HG03025 (cell line): ENCODE data around the gene PGRMC2.
A peak's percentile ranks its signal among the peaks of the same experiment; 100 is the strongest.

Experiments
- ATAC-seq: cut with Tn5 transposase; IDR thresholded peaks from one replicate; pipeline ENCODE4 v1.9.1; 2021; ENCODE audit warnings: mild to moderate bottlenecking, moderate library complexity; ENCODE audit not compliant: unreplicated experiment, low FRiP score

The PGRMC2 gene

DNA sequence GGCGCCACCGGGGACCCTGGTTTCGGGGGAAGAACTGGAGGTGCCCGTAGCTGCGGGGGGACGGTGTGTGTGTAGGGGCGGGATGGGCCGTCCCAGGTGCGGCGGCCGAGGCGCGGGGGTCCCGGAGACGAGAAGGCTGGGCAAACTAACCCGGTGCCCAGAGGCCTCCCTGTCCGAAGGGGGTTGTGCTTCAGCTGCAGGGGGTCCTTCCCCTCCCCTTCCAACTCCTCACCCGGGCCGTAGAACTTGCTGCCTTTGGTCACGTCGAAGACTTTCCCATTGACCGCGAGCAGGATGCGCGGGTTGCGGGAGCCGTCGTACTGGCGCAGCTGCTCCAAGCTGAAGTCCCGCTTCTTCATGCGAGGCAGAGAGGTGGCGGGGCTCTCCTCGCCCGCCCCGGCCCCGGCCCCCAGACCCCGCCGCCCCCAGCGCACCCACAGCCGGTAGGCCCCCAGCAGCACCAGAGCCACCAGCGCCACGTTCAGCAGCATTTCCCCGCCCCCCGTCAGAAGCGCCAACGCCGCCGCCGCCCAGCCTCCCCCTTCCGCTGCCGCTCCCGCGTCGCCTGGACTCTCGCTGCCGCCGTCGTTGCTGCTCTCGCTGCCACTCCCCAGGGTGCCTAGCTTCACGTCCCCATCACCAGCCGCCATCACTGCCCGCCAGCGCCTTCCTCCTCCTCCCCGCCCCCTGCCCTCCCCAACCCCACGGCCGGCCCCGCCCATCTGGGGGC lies at the start of gene PGRMC2:
TSS of gene PGRMC2 (minus strand) at position 673 of the 730 bp plus-strand sequence. CDS start at position 650, 23 bp downstream.
- ATAC-seq = peak; percentile 8

DNA sequence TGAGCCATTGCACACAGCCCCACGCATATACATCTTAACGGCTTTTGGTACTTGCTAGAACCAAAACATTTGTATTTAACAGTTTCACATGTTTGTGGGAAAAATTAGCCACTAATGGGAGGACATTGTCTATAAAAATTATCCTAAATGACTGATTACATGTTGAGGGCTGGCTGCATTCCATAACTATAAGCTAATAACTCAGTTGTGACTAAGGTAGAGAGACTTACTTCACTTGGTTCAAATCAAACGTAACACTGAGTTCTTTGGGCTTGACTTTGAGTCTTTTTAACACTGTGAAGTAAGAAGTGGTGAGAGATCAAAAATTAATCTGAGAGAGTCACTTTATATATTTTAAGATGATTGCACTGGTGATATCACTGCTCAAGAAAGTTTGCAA lies 47.9 kb upstream of the PGRMC2 start:
- no peak for ATAC-seq

- no peak for ATAC-seq
Observed at GRCh38 chr4:128334256-128334655, 46.6 kb upstream of the PGRMC2 start.

DNA sequence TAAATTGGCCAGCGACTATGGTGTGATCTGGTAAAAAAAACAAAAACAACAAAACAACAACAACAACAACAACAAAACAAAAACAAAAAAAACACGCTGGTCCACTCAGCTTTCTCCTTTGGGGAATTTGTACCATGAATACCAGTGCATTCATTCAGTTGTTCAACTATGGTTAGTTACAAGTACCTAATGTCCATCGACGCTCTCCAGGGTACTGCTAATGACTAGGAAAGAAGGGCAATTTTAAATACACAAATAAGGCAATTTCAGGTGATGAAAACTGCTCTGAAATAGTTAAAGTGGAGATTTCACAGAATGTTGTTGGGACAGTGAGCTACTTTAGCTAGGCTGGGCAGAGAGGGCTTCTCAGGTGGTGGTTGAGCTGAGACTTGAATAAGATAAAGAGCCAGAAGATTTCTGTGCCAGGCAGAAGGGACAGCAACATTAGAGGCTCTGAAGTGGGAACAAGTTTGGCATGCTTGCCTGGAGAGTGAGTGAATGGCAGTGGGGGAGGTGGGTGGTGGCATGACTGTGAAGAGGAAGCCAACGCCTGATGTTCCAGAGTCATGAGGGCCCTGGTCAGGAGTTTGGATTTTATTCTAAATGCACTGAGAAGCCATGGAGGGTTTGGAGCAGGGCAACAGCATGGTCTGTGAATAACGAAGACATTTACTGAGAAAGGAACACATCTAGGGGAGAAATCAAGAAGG lies 45.9 kb upstream of the PGRMC2 start:
- no peak for ATAC-seq

GRCh38 chr4:128332081-128332480 lies 44.5 kb upstream of the PGRMC2 start:
- no peak for ATAC-seq

GRCh38 chr4:128329638-128330037 lies 42.0 kb upstream of the PGRMC2 start:
- no peak for ATAC-seq

DNA sequence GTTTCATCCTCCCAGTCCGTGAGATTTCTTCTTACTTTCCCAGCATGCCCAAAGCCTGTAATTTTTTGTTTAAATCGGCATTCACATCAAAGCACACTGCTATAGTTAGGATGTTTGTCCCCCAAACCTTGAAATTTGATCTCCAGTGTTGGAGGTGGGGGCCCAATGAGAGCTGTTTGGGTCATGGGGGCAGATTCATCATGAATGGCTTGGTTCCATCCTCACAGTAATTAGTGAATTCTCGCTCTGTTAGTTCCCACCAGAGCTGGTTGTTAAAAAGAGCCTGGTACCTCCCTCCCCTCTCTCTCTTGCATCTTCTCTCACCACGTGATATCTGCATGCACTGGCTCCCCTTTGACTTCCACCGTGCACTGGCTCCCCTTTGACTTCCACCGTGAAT lies 40.5 kb upstream of the PGRMC2 start:
- no peak for ATAC-seq

- no peak for ATAC-seq
Observed at GRCh38 chr4:128323401-128323800, 35.8 kb upstream of the PGRMC2 start.

- ATAC-seq = no peak
Observed at GRCh38 chr4:128322986-128323385, 35.4 kb upstream of the PGRMC2 start.

DNA sequence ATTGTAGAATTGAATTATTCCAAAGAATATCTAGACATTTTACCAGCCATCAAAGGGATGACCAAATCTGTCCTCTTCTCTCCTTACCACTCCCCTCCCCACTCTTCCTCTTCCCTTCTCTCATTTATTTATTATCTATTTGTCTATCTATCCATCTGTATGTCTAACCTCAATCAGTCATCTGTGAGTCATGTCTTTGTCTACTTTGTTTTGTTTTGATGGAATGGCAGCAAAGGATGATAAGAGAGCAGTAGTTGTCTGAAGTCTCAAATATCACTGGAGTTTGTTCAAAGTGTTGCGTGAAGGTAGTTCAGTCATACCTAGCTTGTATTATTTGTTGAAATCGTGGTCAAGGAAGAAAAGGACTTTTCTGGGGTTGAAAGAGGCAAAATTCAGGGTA lies 34.7 kb upstream of the PGRMC2 start:
- ATAC-seq = no peak

DNA sequence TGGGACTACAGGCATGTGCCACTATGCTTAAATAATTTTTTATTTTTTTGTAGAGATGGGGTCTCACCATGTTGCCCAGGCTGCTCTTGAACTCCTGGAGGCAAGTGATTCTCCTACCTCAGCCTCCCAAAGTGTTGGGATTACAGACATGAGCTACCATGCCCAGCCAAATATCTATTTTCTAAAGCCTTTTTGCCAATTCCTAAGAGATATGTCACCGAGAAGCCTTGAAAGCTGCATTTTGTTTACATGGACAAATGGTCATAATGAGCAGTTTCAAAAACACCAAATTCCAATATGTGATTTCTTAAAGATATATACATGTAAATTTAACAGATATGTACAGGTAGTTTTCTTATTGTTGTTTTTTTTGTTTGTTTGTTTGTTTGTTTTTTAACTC lies 33.0 kb upstream of the PGRMC2 start:
- ATAC-seq = no peak

DNA sequence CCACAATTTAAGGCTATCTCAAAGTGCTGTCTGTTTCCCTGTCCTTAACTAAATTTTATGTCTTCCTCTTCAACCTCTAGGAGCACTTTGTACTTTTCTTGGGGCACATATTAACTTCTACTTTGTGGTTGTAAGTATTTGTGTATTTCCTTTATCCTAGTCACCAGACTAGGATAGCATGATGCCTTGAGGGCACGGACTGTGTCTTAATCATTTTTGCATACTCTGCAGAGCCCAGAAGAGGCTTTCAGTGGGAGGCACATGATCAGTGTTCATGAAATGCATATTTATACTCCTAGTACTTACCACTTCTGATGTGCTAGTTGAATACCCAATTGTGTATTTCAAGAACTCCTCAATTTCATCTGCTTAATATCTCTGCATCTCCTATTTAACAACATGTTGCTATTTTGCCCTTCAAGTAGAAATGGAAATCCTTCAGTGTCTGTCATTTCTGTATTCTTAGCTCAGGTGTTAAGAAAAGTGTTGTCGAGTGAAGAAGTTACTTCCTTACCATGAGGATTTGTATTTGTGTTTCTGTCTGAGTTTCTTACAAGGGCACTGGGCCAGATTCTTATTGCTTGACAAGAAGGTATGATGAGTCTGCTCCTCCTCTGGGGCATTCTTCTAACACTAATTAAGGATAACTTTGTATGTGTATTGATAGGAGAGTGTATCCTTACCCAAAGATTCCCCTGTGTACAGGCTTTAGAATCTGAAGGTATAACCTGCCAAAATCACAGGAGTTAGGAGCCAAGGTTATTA lies 28.3 kb upstream of the PGRMC2 start:
- ATAC-seq = no peak

DNA sequence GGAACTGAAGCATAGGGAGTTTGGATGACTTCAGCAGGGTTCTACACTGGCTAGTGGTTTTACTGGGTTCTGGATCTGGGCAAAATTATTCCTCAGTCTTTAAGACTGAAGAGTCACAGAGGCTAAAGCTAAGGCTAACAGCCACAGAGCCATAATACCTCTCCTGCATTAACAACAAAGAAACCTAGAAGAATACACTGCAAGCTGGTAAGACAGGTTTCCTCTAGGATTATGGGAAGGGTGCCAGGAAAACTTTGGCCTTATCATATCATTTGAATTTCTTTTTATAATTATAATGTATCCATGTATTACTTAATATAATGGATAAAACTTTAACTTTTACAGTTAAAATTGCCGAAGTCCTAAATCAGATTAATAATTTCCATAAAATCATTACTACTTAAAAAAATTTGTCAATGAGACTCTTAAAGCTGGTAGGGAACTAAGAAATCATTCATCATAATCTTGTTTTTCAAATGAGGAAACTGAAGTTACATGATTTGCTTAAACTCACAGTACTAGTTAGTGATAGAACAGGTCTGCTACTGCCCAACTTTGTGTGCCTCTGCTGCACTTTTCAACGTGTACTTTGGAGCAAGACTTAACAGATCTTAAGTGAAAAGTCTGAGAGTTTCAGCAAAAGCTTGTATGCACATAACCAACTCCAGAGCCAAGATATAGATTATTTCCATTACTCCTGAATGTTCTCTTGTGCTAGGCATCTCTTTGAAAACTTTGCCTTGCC lies 24.2 kb upstream of the PGRMC2 start:
- no peak for ATAC-seq

DNA sequence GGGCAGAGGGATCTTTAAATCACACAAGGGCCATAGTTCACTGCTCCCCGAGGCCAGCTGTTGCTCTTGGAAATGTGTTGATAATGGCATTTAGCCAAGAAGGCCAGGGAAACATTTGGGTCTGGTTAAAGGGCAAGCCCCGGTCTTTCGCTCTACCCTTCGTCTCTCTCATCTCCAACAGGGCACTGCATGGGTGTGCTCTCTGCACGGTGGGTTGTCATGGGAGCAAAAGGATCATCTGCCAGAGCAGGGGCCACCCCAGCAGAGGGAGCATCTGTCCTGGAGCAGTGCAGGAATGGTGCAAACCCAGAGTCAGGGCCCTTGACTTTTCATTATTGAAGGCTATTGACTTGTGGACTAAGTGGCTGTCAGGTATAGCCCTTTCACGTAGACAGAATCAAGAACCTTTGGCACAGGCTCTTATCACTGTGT lies 22.7 kb upstream of the PGRMC2 start:
- no peak for ATAC-seq

DNA sequence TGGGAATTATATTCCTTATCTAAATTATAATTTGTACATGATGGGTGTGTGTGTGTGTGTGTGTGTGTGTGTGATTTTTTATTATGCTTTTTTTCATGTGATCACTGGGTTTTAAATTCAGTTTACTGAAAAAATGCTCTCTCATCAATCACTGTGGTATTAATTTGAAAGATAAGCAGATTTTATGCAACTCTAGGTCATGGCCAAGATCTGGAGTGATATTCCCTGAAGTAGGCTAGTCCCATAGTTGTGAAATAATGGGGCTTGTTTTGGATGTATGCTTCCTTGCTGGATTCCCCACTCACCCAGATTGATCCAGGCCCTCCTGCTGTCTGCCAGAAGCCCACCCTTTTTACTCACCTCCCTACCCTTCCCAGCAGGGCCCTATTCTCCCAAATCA lies 22.0 kb upstream of the PGRMC2 start:
- ATAC-seq = no peak

- ATAC-seq = no peak
Observed at GRCh38 chr4:128308986-128309385, 21.4 kb upstream of the PGRMC2 start.

DNA sequence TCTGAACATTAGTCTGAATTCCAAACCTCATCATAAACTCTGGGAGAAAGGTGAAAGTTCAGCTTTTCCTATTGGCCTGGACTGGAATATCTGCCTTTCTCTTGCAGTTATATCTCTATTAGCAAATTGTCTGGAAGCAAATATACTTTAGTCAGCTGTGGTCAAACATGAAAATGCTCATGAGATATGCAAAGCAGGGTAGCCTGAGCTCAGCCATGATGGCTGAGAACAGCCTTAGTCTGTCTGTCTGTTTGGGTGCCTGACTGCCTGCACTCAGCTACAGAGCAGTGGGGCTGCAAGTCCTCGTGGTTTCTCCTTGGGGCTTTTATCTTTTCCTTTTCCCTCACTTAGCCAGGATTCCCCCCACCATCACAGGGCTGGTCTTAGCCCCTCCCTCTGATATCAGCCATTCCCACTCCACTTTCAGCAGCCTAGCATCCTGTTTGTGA lies 19.5 kb upstream of the PGRMC2 start:
- no peak for ATAC-seq

GRCh38 chr4:128305942-128306341 lies 18.3 kb upstream of the PGRMC2 start:
- no peak for ATAC-seq

GRCh38 chr4:128303986-128304385 lies 16.4 kb upstream of the PGRMC2 start:
- no peak for ATAC-seq

GRCh38 chr4:128303405-128303785 lies 15.8 kb upstream of the PGRMC2 start:
- ATAC-seq = no peak

GRCh38 chr4:128301979-128302378 lies 14.4 kb upstream of the PGRMC2 start:
- no peak for ATAC-seq
